ENCODE data around the gene ANO3. TPM values are rescaled to one million over a fixed set of nuclear protein-coding genes. Genes with fewer than 3 reads are reported as not detected.

Gene ANO3
- total and polyA plus RNA-seq, 2 of the 4 experiments (the other 2 are of a cell fraction): 0.02 to 0.18 TPM

DNA sequence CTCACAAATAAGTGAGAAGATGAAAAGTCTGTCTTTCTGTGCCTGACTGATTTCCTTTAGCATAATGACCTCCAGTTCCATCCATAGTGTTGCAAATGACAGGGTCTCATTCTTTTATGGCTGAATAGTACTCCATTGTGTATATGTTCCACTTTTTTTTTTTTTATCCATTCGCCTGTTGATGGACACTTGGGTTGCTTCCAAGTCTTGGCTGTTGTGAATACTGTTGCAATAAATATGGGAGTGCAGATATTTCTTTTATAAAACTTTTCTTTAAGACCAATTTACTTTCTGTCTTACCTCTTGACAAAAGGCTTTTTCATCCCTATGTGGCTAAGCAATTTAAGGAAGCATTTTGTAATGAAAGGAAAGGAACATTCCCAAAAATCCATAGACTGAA, 135.6 kb downstream of the ANO3 start:
- in situ Hi-C loops (cut with MboI; ENCODE audit: low sequenced_read_pairs) (no loop called here), dilution Hi-C loops (cut with HindIII; ENCODE audit: low sequenced_read_pairs, unreplicated experiment) (no loop called here), intact Hi-C loops (cut with micrococcal nuclease) (no loop called here)
- no peak overlapping the region for H3K23ac ChIP-seq (ENCODE audit: low read depth, low read length)
- no peaks in the 10 kb centered on the region for H3K27me3 ChIP-seq (ENCODE audit: control insufficient read depth, insufficient read depth, low read length)
- H2AK9ac ChIP-seq (replicated peaks; ENCODE audit: low read depth, low read length, poor library complexity): no peak overlapping the region
- H3K36me3 ChIP-seq (ENCODE audit: control insufficient read depth, insufficient read depth, low read length): no peaks in the 10 kb centered on the region
- H3K9ac ChIP-seq (ENCODE audit: low read depth, low read length): no peak overlapping the region
- no peak overlapping the region for H2BK5ac ChIP-seq (ENCODE audit: low read depth, low read length, poor library complexity, severe bottlenecking)
- no peak overlapping the region for H3K14ac ChIP-seq (replicated peaks; ENCODE audit: low read depth, low read length)
- no peak overlapping the region for H2BK20ac ChIP-seq (ENCODE audit: low read depth, low read length)
- H4K5ac ChIP-seq (ENCODE audit: low read depth, low read length): no peak overlapping the region
- no peak overlapping the region for H3K18ac ChIP-seq (ENCODE audit: low read depth, low read length)
- ChIA-PET POLR2A (ENCODE audit: unreplicated experiment) (no interaction called here), CTCF (no interaction called here)
- no peaks in the 10 kb centered on the region for H3K4me1 ChIP-seq (ENCODE audit: control insufficient read depth, insufficient read depth, low read length)
- no peak overlapping the region for H3K56ac ChIP-seq (ENCODE audit: extremely low read depth, insufficient read depth, low read length)
- H2AK5ac ChIP-seq (ENCODE audit: low read depth, low read length): no peak overlapping the region
- DNase-seq (no peak), ATAC-seq (ENCODE audit: low read depth) (no peak)
- H4K91ac ChIP-seq (ENCODE audit: insufficient read depth, low read depth, low read length): no peak overlapping the region
- H3K27ac ChIP-seq (ENCODE audit: insufficient read depth, low read length): no peak overlapping the region
- no peaks in the 10 kb centered on the region for H3K9me3 ChIP-seq (ENCODE audit: control insufficient read depth, insufficient read depth, low read length)
- BruUV-seq (replicated peaks): no TSS peak
- no peak overlapping the region for H3K4me3 ChIP-seq (ENCODE audit: insufficient read depth, low read depth, low read length)
- no peak overlapping the region for H3K4me2 ChIP-seq (ENCODE audit: low read depth, low read length)
- no peak overlapping the region for H2BK15ac ChIP-seq (ENCODE audit: low read depth, low read length)
- no peaks in the 10 kb centered on the region for H3K79me1 ChIP-seq (ENCODE audit: low read depth in 1 of 2, low read length in 2 of 2)
- no peak overlapping the region for H4K8ac ChIP-seq (ENCODE audit: low read depth in 2 of 2, low read length in 2 of 2)
- no peak overlapping the region for H2BK120ac ChIP-seq (ENCODE audit: low read depth, low read length)
- WGBS, 2 experiments (ENCODE audit: extremely low coverage in 2 of 2, insufficient read length in 1 of 2): no CpG with 5 or more reads among the region's 1 CpG
- no peaks in the 10 kb centered on the region for H4K20me1 ChIP-seq (ENCODE audit: insufficient read depth, low read length)
- H3K4ac ChIP-seq (ENCODE audit: low read depth, low read length): no peak overlapping the region
- no peaks in the 10 kb centered on the region for H3K9me1 ChIP-seq (ENCODE audit: insufficient read depth, low read length)
- no peak overlapping the region for H2AFZ ChIP-seq (replicated peaks; ENCODE audit: low read length, poor library complexity)
- no peak for TF ChIP-seq USF2 (IDR thresholded peaks at IDR 0.05; ENCODE audit: low read depth, low read length)
- no peak for TF ChIP-seq FOS (IDR thresholded peaks at IDR 0.05; ENCODE audit: low read depth, low read length)
- TF ChIP-seq MAFK (IDR thresholded peaks at IDR 0.05; ENCODE audit: low read depth, low read length): no peak
- TF ChIP-seq SMC3 (IDR thresholded peaks at IDR 0.05; ENCODE audit: low read depth, low read length): no peak
- no peak for TF ChIP-seq ELK1 (IDR thresholded peaks at IDR 0.05; ENCODE audit: borderline replicate concordance, low read depth, low read length)
- TF ChIP-seq RFX5 (IDR thresholded peaks at IDR 0.05; ENCODE audit: low read depth, low read length): no peak
- no peak for TF ChIP-seq BHLHE40 (IDR thresholded peaks at IDR 0.05; ENCODE audit: low read depth, low read length)
- no peak for TF ChIP-seq CEBPB (IDR thresholded peaks at IDR 0.05; ENCODE audit: low read depth, low read length)
- TF ChIP-seq RCOR1 (IDR thresholded peaks at IDR 0.05; ENCODE audit: insufficient replicate concordance, low read length): no peak
- no peak for TF ChIP-seq RAD21 (IDR thresholded peaks at IDR 0.05; ENCODE audit: low read length)
- no peak for TF ChIP-seq POLR2A (IDR thresholded peaks at IDR 0.05; ENCODE audit: low read depth, low read length)
- TF ChIP-seq CHD1 (IDR thresholded peaks at IDR 0.05; ENCODE audit: low read depth, low read length): no peak
- TF ChIP-seq MAZ (IDR thresholded peaks at IDR 0.05; ENCODE audit: borderline replicate concordance, low read depth, low read length): no peak
- TF ChIP-seq NFE2L2 (IDR thresholded peaks at IDR 0.05; ENCODE audit: low read depth, low read length): no peak
- no peak for TF ChIP-seq MXI1 (IDR thresholded peaks at IDR 0.05; ENCODE audit: borderline replicate concordance, low read depth, low read length)
